Fibroblast of skin of right quadriceps (primary cell): ENCODE data around the gene PBRM1.

Source experiments
- DNase-seq: peaks from one replicate; pipeline ENCODE4 v3.0.0-alpha.2; 2013

Gene PBRM1

DNA sequence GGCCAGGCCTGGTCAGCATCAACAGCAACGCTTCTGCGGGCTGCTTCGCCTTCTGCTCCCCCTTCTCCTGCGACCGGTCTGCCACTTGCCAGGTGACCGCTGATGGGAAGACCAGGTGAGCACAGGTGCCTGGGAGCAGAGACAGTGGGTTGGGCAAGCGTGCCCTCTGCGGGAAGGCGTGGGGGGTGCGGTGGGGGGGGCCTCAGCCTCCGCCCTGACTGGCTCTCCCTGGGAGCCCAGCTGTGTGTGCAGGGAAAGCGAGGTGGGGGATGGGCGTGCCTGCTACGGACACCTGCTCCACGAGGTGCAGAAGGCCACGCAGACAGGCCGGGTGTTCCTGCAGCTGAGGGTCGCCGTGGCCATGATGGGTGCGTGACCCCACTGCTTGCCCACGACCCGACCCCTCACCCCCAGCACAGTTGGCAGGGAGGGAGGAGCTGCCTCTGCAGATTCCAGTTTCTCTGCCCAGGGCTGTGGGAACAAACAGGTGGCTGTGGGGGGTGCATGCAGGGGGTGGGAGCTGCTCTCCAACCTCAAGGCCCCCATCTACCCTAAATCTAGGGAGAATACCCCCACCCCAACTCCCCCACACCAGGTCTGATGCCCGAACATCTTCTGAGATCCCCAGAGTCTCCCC, 181.8 kb downstream of the PBRM1 start:
- no peak for DNase-seq

DNA sequence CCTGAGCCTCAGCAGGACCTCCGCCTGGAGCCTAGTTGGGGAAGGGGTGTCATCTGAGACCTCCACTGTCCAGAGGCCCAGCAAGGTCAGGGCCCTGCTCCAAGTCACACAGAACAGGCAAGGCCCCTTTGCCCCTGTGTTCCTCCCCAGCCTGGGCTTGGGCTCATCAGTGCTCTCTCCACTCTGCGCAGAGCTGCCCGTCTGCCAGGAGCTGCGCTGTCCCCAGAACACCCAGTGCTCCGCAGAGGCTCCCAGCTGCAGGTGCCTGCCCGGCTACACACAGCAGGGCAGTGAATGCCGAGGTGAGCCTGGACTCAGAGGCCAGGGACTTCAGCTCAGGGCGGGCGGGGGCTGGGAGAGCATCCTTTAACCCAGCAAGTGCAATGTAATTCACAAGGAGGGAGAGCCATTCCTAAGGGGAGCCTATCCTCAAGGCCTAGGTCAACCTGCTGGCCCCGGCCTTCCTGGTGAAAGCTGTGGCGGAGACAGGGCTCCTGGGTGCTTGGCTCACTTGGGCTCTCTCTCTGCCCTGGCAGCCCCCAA, 182.8 kb downstream of the PBRM1 start:
- no peak for DNase-seq

- DNase-seq: no peak
These were observed 183.7 kb downstream of the PBRM1 start for GRCh38 chr3:52502001-52502400.

DNA sequence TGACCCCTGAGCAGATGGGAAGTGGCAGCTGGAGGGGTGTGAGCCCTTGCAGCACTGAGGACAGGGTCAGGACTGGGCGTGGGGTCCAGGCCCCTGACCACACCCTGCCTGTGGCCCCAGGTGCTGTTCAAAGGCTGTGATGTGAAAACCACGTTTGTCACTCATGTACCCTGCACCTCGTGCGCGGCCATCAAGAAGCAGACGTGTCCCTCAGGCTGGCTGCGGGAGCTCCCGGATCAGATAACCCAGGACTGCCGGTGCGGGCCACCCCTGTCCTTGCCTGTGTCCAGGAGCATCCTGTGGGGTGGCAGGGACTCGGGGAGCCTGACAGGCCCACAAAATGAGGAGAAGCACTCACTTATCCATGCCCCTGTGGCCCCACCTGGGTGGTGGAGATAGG, 184.7 kb downstream of the PBRM1 start:
- no peak for DNase-seq

- DNase-seq: peak; percentile 23
These were observed 187.3 kb downstream of the PBRM1 start for GRCh38 chr3:52498137-52499054.

DNA sequence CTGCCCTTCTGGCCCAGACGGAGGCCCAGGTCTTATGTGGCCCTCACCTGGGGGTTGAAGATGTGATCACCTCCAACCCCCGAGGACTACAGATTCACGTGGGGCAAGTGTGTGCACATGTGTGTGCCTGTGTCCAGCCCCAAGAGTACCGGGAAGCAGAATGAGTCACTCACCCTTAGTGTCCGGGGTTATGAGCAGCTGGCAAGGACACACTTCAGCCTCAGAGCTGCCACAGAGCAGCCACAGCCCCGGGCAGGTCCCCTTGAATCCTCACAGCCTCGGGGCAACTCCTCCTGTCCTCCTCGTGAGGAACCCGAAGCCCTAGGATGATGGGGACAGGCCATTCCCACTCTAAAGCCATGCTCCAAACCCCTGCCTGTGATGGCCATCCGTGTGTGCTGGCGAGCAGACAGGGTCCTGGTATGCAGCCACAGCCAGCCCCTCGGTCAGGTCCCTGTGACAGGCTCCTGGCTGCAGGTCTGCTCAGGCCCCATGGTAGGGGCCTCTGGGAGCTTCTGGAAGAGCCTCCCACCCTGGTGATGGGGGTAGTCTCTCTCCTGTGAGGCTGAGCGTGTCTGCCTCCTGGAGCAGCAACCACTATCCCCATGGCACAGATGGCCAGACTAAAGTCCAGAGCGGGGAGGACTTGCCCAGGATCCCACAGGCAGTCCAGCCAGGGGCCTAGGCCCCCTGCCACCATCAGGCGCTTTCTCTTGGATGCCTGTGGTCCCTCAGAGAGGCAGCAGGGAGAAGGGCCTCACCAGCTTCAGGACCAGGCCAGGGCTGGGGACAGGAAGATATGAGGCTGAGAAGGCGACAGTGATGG, 189.7 kb downstream of the PBRM1 start:
- no peak for DNase-seq
